K562 (cell line): ENCODE data around the gene FAM50A. TPM values are rescaled to one million over a fixed set of nuclear protein-coding genes. Genes with fewer than 3 reads are reported as not detected.

Experiments
- ATAC-seq: fragments of 200-7000 bp; cut with Tn5 transposase; 3 replicates; pipeline ENCODE4 v1.9.1; 2020; ENCODE audit warnings: moderate library complexity
- BruUV-seq: library from RNA; stranded (reverse); fragments of 400-500 nt; replicated peaks from 2 replicates; lab custom pipeline; 2021; lab: Mats Ljungman, UMichigan
- CTCF ChIA-PET: fragments of 300-600 bp; formaldehyde crosslinking; extraction: SDS; loops from one replicate; lab custom pipeline; 2021; ENCODE audit warnings: low intra/inter-chr PET ratio; lab: Yijun Ruan, JAX
- POLR2A ChIA-PET: fragments of 300-600, 350-650 bp; sonication (Branson Sonifier 250); formaldehyde crosslinking; extraction: SDS; loops from one replicate; lab custom pipeline; 2021; ENCODE audit warnings: antibody characterized with exemption, inconsistent platforms; lab: Yijun Ruan, JAX
- DNase-seq, 4 experiments: peaks; one replicate each; pipeline versions ENCODE4 v3.0.0 to v3.0.0-alpha.2; 2011 to 2018; ENCODE audit warnings: low spot score in 3 of 4, mixed read lengths in 3 of 4; ENCODE audit errors: extremely low read depth in 1 of 4
- FAIRE-seq: peaks from 2 replicates; lab custom pipeline; 2011; peaks lifted over from hg19 to GRCh38; lab: Jason Lieb, UNC
- H2AFZ ChIP-seq: 2 replicates; pipeline ENCODE4 v1.6.0; 2011; ENCODE audit warnings: low read depth, low read length, control low read depth, inconsistent platforms
- H3K27ac ChIP-seq: fragments of 200-600 bp; 3 replicates; pipeline ENCODE4 v1.8.0; 2011; ENCODE audit warnings: low read depth, mild to moderate bottlenecking, control low read depth, inconsistent platforms, low read length, moderate library complexity, mixed read lengths; ENCODE audit errors: extremely low read depth
- H3K27me3 ChIP-seq, 2 experiments: fragments of 300-600 bp in 1 of 2; 2 replicates in 1 of 2; 3 replicates in 1 of 2; pipeline versions ENCODE4 v1.6.0 to v1.8.0; 2011; ENCODE audit warnings: inconsistent platforms in 2 of 2, low read length in 2 of 2, mild to moderate bottlenecking in 1 of 2, mixed read lengths in 1 of 2, moderate library complexity in 1 of 2; ENCODE audit not compliant: control insufficient read depth in 2 of 2, insufficient read depth in 2 of 2
- H3K36me3 ChIP-seq: fragments of 300-600 bp; 3 replicates; pipeline ENCODE4 v1.8.0; 2011; ENCODE audit warnings: mild to moderate bottlenecking, low read length, inconsistent platforms; ENCODE audit not compliant: control insufficient read depth, insufficient read depth
- H3K4me1 ChIP-seq, 2 experiments: fragments of 200-600 bp in 1 of 2; replicated peaks in 1 of 2; 2 replicates in 1 of 2; 3 replicates in 1 of 2; pipeline versions ENCODE4 v1.5.1 to v1.8.0; 2011; ENCODE audit warnings: inconsistent platforms in 2 of 2, low read length in 2 of 2, mild to moderate bottlenecking in 1 of 2, mixed read lengths in 1 of 2, moderate library complexity in 1 of 2; ENCODE audit not compliant: control insufficient read depth in 2 of 2, insufficient read depth in 2 of 2
- H3K4me2 ChIP-seq: 2 replicates; pipeline ENCODE4 v1.6.1; 2011; ENCODE audit warnings: low read length, control low read depth, inconsistent platforms, mixed read lengths; ENCODE audit not compliant: insufficient read depth
- H3K4me3 ChIP-seq: fragments of 200-600 bp; sonication (generic), shearing (Covaris generic); 2 replicates; pipeline ENCODE4 v1.5.1; 2016; ENCODE audit warnings: control low read depth, inconsistent platforms
- H3K79me2 ChIP-seq: fragments of 200-600 bp; 3 replicates; pipeline ENCODE4 v1.8.0; 2011; ENCODE audit warnings: low read length, inconsistent platforms; ENCODE audit not compliant: control insufficient read depth, insufficient read depth
- H3K9ac ChIP-seq, 2 experiments: 2 replicates each; pipeline versions ENCODE4 v1.6.0 to v1.6.1; 2011; ENCODE audit warnings: low read depth in 2 of 2, low read length in 2 of 2, control low read depth in 1 of 2, inconsistent platforms in 1 of 2, mild to moderate bottlenecking in 1 of 2, mixed read lengths in 1 of 2; ENCODE audit not compliant: insufficient read depth in 1 of 2
- H3K9me1 ChIP-seq: one replicate; pipeline ENCODE4 v1.6.0; 2011; ENCODE audit warnings: inconsistent platforms, mild to moderate bottlenecking, low read length, moderate library complexity; ENCODE audit not compliant: control insufficient read depth, insufficient read depth
- H3K9me3 ChIP-seq: replicated peaks from 2 replicates; pipeline ENCODE4 v1.5.1; 2011; ENCODE audit warnings: low read depth, low read length, inconsistent platforms; ENCODE audit not compliant: control insufficient read depth, insufficient read depth
- H4K20me1 ChIP-seq: replicated peaks from 2 replicates; pipeline ENCODE4 v1.6.1; 2011; ENCODE audit warnings: low read length, inconsistent platforms, mixed read lengths; ENCODE audit not compliant: control insufficient read depth, insufficient read depth
- FOXK2 ChIP-seq, 2 experiments: fragments of 450-650 bp; IDR thresholded peaks in 1 of 2; conservative IDR thresholded peaks in 1 of 2; 2 replicates each; pipeline ENCODE4 v1.6.1; 2016; ENCODE audit warnings: low read depth in 2 of 2, mild to moderate bottlenecking in 1 of 2
- HNRNPL ChIP-seq: fragments of 200-400 bp; formaldehyde crosslinking; IDR thresholded peaks from 2 replicates; pipeline ENCODE4 v1.6.1; 2017; ENCODE audit warnings: low read depth, mild to moderate bottlenecking, low read length
- NRF1 ChIP-seq, 2 experiments: fragments of 450-650 bp; IDR thresholded peaks in 1 of 2; conservative IDR thresholded peaks in 1 of 2; 2 replicates each; pipeline ENCODE4 v1.6.1; 2014; ENCODE audit warnings: mild to moderate bottlenecking in 2 of 2
- RFX1 ChIP-seq: fragments of 450-650 bp; IDR thresholded peaks from 2 replicates; pipeline ENCODE4 v1.6.1; 2016; ENCODE audit warnings: mild to moderate bottlenecking, moderate library complexity
- STAG1 ChIP-seq: sonication (generic); formaldehyde crosslinking; IDR thresholded peaks from 2 replicates; pipeline ENCODE4 v1.5.0; 2020; ENCODE audit warnings: missing genetic modification reagents, borderline replicate concordance
- ZNF134 ChIP-seq: fragments of 250-450 bp; sonication (Bioruptor Pico); conservative IDR thresholded peaks from 2 replicates; pipeline ENCODE4 v1.4.0; 2020
- ZNF140 ChIP-seq: fragments of 250-450 bp; sonication (Bioruptor Pico); IDR thresholded peaks from 2 replicates; pipeline ENCODE4 v1.8.0; 2021; ENCODE audit warnings: moderate library complexity, mild to moderate bottlenecking, inconsistent platforms
- ZNF23 ChIP-seq: fragments of 250-450 bp; sonication (Bioruptor Pico); IDR thresholded peaks from 2 replicates; pipeline ENCODE4 v1.4.0; 2020; ENCODE audit warnings: mild to moderate bottlenecking
- ZNF785 ChIP-seq: fragments of 250-450 bp; sonication (Bioruptor Pico); IDR thresholded peaks from 2 replicates; pipeline ENCODE4 v1.4.0; 2020; ENCODE audit warnings: mild to moderate bottlenecking
- WGBS: fragments of 100-300 bp; shearing (Covaris generic); methylation state at CpG from one replicate; pipeline ENCODE4 v1.1.6; 2016; ENCODE audit warnings: low coverage, mixed read lengths; ENCODE audit not compliant: insufficient coverage; ENCODE audit errors: missing lambda C conversion rate; 5-methylcytosine and 5-hydroxymethylcytosine counted together
- in situ Hi-C: fragments of 300-500 bp; cut with MboI; formaldehyde crosslinking; loops from 4 replicates; pipeline ENCODE4 v1.15.0; 2018; ENCODE audit warnings: inconsistent platforms, mixed read lengths
- intact Hi-C: fragments of 100-400 bp; cut with micrococcal nuclease; formaldehyde crosslinking; loops from 2 replicates; pipeline ENCODE4 v1.14.2; 2022
- polyA plus RNA-seq, 8 experiments: library from polyadenylated mRNA; depleted of rRNA in 4 of 8; stranded (reverse) in 5 of 8; unstranded in 3 of 8; fragments of >200 nt; fragmentation: Nextera tagmentation in 2 of 8; fragmentation: Illumina TruSeq in 1 of 8; extraction: Ambion mirVana in 2 of 8; extraction: Trizol in 1 of 8; gene quantifications; 2 replicates each; pipeline versions ENCODE4 v1.2.1 to v1.2.3, GENCODE V29; 2011 to 2014; ENCODE audit warnings: inconsistent platforms in 1 of 8, missing spikeins in 1 of 8
- total RNA-seq, 7 experiments: library from RNA; depleted of rRNA in 6 of 7; stranded (reverse); fragments of >200 nt in 6 of 7; fragmentation: Illumina TruSeq in 2 of 7; extraction: Trizol in 2 of 7; gene quantifications; 2 replicates each; pipeline versions ENCODE4 v1.2.1 to v1.2.3, GENCODE V29; 2011 to 2021; ENCODE audit warnings: low replicate concordance in 1 of 7
- TF ChIP-seq, protein P1 (sequence below): fragments of 250-450 bp; sonication (Bioruptor Pico); IDR thresholded peaks from 2 replicates; pipeline ENCODE4 v1.4.0; 2020; ENCODE audit warnings: mild to moderate bottlenecking, moderate library complexity
- TF ChIP-seq, protein P2 (sequence below): fragments of 450-650 bp; formaldehyde crosslinking; IDR thresholded peaks from 2 replicates; pipeline ENCODE4 v1.4.0; 2022; ENCODE audit warnings: missing genetic modification characterization

Gene FAM50A
- total and polyA plus RNA-seq, 9 of the 15 experiments (the other 6 are each of a cell fraction or from before 2014, with no cell fraction given): 4.4 to 114 (median 67.3) TPM

DNA sequence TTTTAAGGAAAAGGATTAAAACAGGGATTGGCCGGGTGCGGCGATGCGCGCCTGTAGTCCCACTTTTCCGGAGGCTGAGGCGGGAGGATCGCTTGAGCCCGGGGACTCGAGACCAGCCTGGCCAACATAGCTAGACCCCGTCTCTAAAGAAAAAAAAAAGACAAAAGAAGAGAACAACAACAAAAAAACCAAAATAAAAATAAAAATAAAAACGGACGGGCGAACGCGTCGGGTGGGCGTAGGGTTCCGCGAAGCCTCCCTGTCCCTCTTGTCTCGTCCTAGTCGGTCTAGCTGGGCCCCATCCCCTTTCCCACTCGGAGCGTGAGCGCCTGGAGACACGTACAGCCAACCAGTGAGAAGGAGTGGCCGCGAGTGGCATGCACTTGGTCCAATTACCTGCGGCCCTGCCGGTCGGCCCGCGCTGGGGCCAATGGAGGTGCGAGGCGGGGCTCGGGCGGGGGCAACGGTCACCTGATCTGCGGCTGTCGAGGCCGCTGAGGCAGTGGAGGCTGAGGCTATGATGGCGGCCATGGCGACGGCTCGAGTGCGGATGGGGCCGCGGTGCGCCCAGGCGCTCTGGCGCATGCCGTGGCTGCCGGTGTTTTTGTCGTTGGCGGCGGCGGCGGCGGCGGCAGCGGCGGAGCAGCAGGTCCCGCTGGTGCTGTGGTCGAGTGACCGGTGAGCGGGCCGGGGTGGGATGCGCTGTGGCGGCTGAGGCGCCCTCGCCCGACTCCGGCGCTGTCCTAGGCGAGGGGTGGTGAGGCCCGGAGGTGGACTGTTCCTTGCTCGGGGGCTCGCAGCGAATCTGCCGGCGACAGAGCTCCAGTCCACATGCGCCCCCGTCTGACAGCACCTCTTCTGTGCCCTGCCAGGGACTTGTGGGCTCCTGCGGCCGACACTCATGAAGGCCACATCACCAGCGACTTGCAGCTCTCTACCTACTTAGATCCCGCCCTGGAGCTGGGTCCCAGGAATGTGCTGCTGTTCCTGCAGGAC is 15.5 kb upstream of the FAM50A start, which contains the start of gene ATP6AP1:
Gene ATP6AP1 (plus strand): TSS at position 502 of the 996 bp plus-strand sequence. CDS start 16 bp downstream, at position 518.
- in situ Hi-C loops (no loop called here), intact Hi-C loops (loop anchor here (5.0 kb wide), 2 partner anchors 49 to 99 kb away; partner anchors contain the start of gene LAGE3)
- peaks cover 31% of the 10 kb centered on the region; the same call in 2 of the 3 replicates for H3K36me3 ChIP-seq
- H2AFZ ChIP-seq: peak within 1 kb of the TSS; percentile 71
- peaks cover 35% of the 10 kb centered on the region for H3K79me2 ChIP-seq
- 5% methylated on average over 58 of the region's 87 CpGs for WGBS
- H3K4me2 ChIP-seq: peak within 1 kb of the TSS; percentile 90
- peaks cover 27 to 51% of the 10 kb centered on the region in 2 experiments; a peak in 4 of 5 replicates for H3K4me1 ChIP-seq
- no TSS peak for BruUV-seq
- peak within 1 kb of the TSS; percentile 79 for H3K4me3 ChIP-seq
- peak within 1 kb of the TSS; percentile 69 to 95 for H3K9ac ChIP-seq
- no peaks in the 10 kb centered on the region for H3K27me3 ChIP-seq
- peak; percentile 89 for FAIRE-seq
- H3K9me3 ChIP-seq: no peaks in the 10 kb centered on the region
- POLR2A ChIA-PET: interaction anchor here (0.6 to 2.1 kb wide), 6 partner anchors 13 to 458 kb away, joined by 3 to 26 read pairs (median 4); partner anchors contain the start of gene RPL10
- no peaks in the 10 kb centered on the region for H3K9me1 ChIP-seq
- CTCF ChIA-PET: no interaction called here
- peak; percentile 97 for ATAC-seq
- H3K27ac ChIP-seq: peak within 1 kb of the TSS; percentile 66
- peak; percentile 85 to 95 (median 93) for DNase-seq
- H4K20me1 ChIP-seq: no peaks in the 10 kb centered on the region
- TF ChIP-seq FOXK2 (conservative IDR thresholded peaks at IDR 0.05 in 1 of 2, IDR thresholded peaks at IDR 0.05 in 1 of 2; ENCODE audit: low read depth in 2 of 2): 0 out of 4 replicates have a peak, but pooled peaks of 1 of the 2 experiments have one; percentile 32
- peak; percentile 62 for TF ChIP-seq RFX1
- TF ChIP-seq ZNF785 (CRISPR knock-in tag): no peak
- no peak for TF ChIP-seq ZNF23
- no peak for TF ChIP-seq ZNF140 (CRISPR knock-in tag)
- peak; percentile 54 to 64; a peak in 3 of 4 replicates for TF ChIP-seq NRF1 (conservative IDR thresholded peaks at IDR 0.05 in 1 of 2, IDR thresholded peaks at IDR 0.05 in 1 of 2)
- TF ChIP-seq, protein P1, sequence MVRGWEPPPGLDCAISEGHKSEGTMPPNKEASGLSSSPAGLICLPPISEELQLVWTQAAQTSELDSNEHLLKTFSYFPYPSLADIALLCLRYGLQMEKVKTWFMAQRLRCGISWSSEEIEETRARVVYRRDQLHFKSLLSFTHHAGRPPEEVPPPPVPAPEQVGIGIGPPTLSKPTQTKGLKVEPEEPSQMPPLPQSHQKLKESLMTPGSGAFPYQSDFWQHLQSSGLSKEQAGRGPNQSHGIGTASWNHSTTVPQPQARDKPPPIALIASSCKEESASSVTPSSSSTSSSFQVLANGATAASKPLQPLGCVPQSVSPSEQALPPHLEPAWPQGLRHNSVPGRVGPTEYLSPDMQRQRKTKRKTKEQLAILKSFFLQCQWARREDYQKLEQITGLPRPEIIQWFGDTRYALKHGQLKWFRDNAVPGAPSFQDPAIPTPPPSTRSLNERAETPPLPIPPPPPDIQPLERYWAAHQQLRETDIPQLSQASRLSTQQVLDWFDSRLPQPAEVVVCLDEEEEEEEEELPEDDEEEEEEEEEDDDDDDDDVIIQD (CRISPR knock-in tag): no peak
- TF ChIP-seq ZNF134: no peak
- no peak for TF ChIP-seq HNRNPL
- no peak for TF ChIP-seq STAG1 (CRISPR knock-in tag)
- TF ChIP-seq, protein P2, sequence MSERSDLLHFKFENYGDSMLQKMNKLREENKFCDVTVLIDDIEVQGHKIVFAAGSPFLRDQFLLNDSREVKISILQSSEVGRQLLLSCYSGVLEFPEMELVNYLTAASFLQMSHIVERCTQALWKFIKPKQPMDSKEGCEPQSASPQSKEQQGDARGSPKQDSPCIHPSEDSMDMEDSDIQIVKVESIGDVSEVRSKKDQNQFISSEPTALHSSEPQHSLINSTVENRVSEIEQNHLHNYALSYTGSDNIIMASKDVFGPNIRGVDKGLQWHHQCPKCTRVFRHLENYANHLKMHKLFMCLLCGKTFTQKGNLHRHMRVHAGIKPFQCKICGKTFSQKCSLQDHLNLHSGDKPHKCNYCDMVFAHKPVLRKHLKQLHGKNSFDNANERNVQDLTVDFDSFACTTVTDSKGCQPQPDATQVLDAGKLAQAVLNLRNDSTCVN (CRISPR knock-in tag): no peak
